Stimulated activated CD4-positive, alpha-beta T cell treated with anti-CD3 and anti-CD28 coated beads, Interleukin-1b, Interleukin-23, amount 100 ng/mL, for 24 hours (primary cell): ENCODE results near the gene FUT1.
"Not testable (repeated sequence)": the region's sequence is repeated elsewhere in the genome, so short reads cannot be mapped to it uniquely, and the experiment has no call there.

Source experiments
- DNase-seq, 4 experiments: peaks; one replicate each; pipeline ENCODE4 v3.0.0-alpha.2; 2020; ENCODE audit warnings: low read depth in 4 of 4, low spot score in 1 of 4

The FUT1 gene

DNA sequence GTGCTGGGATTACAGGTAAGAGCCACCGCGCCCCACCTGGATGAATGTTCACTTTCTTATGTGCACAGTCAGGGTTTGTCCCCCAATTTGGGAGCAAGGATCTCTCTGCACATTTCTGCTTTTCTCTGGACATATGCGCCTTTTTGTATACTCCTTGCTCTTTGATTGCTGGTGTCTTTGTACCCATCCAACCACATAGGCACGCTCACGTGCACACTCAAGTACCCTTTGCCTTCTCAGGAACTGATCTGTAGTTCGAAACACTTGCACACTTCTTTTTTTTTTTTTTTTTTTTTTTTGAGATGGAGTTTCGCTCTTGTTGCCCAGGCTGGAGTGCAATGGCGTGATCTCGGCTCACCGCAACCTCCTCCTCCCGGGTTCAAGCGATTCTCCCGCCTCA lies 34.3 kb downstream of the FUT1 start:
- not testable (repeated sequence) for DNase-seq

DNA sequence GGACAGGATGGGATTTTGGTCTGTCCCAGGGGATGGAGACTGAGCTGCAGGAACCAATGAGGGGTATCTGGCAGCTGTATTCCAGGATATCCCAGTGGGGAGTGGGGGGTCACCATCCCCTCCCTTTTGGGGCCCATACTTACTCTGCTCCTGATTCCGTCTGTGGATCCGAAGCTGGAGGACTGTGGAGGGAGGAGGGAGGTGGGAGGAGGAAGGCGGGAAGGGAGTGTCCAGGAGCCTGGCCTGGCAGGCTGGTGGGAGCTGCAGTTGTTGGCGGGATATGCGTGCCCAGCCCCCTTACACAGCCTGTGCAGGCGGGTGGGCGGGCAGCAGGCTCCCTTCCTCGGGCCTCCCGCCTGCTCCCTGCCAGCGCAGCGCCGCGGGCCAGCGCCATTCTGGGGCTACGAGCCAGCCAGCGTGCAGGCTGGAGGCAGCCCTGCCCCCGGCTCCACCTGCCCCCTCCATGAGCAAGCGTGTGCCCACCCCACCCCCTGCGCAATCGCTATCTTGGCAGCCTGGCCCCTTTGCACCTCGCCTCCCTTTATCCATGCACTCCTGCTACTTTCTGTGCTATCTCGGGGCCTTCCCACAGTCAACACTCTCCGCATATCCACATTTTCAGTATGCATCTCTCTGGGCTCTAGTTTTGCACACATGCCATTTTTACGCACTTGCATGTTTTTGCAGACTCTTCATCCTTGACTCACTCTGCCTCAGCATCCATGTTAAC lies 35.7 kb downstream of the FUT1 start:
- no peak for DNase-seq

DNA sequence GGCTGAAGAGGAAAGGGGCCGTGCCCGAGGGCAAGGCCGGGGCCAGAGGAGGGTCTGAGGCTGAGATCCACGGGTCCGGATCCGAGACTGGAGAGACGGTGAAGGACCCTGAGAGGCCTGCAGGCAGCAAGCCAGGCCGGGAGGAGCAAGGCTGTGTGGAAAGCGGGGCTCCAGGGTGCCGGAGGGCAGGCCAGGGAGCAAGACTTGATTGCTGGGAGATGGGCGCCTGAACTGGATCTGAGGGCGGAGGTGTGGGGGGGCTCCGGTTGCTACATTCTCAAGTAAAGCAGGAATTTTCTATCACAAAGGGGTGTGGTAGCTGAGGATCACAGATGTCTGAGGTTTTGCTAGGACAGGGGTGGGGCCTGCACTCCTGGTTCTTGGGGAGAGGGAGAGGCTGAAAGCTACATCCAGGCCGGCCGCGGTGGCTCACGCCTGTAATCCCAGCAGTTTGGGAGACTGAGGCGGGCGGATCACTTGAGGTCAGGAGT lies 36.7 kb downstream of the FUT1 start:
- DNase-seq = no peak

GRCh38 chr19:48714759-48715675 lies 37.4 kb downstream of the FUT1 start:
- no peak for DNase-seq

DNA sequence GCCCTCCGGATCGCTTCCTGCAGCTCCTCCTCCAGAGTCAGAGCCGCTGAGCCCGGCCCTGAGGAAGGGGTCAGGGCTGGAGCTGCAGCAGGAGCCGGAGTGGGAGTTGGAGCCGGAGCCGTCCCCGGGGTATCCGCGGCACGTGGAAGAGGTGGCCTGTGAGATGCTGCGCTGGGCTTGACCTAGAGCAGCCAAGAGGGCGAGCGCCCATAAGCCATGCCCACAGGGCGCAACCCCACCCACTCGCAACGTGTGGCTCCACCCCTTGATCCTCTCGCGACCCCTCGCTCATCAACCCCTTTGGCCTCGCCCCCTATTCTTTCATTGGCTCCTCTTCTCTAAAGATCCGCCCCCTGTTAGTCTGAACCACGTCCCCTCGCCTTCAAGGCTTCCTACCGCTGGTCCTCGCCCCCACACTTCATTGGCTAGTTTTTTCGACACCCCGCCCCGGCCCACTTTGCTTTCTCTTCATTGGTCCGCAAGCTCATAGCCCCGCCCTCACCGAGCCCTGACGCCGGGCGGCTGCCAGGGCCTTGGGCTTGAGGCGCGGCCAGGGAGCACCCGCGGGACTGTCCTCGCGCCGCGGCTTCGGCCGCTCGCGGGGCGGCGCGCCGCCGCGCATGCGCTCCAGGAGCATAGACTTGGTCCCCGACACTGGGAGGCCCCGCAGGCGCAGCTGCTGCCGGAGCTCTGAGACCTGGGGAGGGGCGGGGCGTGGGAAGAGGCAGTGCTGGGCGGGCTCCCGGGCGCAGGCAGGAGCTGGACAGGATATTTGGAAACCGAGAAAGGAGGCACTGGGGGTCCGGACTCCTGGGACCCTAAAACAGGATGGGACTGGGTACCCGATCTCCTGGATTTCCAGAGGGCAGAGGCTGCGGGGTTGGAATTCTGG lies 38.3 kb downstream of the FUT1 start:
- peak; percentile 88 to 98 (median 93) for DNase-seq

DNA sequence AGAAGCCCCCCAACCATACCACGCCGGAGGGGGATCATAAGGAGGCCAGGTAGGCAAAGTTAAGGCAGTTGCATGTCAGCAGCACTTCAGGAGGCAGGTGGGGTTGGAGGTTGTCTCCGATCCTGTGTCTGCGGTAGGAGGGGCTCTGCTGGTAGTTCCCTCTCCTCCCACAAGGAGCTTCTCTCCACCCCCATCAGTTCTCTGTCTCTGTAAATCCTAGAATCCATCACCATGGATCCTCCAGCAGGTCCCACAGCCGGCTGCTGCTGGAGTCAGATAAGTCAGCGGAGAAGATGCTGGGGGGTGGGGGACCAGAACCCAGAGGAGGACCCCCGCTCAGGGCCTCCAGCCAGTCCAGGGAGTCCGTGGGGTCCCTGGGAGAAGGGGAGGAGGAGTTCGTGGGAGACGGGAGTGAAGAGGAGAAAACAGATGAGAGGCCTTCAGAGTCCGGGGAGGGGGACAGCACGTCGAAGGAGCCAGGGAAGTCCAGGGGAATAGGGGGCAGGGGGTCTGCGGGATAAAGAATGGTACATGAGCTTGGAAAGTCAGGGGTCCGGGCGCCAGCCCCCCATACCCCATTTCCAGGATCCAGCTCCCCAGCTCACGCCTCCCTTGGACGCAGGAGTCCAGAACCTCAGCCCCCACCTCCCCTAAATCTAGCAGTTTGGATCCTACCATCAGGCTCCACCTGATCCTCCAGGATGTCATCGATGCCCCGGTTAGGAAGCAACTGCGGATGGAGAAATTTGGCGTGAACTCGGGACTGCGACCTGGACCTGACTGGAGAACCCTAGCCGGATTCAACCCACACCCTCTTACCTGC lies 39.2 kb downstream of the FUT1 start:
- DNase-seq = no peak

DNA sequence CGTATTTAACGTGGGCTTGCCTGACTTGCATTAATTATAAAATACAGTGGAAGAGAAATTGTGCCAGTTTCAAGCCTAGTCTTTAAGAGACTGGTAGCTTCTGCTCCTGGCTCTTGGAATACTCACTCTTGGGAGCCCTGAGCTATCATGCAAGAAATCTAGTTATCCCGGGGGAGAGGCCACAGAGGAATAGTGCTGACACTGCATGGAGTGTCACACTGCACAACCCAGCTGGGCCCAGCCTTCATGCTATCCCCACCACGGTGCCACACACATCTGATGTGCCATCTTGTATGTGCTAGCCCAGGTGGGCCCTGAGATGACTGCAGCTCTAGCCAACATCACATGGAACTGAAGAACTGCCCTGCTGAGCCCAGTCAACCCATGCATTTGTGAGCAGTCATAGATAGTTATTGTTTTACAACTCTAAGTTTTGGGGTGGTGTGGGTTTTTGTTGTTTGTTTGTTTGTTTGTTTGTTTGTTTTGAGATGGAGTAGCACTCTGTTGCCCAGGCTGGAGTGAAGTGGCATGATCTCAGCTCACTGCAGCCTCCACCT lies 41.3 kb downstream of the FUT1 start:
- no peak for DNase-seq

GRCh38 chr19:48708471-48708870 lies 44.0 kb downstream of the FUT1 start:
- no peak for DNase-seq

DNA sequence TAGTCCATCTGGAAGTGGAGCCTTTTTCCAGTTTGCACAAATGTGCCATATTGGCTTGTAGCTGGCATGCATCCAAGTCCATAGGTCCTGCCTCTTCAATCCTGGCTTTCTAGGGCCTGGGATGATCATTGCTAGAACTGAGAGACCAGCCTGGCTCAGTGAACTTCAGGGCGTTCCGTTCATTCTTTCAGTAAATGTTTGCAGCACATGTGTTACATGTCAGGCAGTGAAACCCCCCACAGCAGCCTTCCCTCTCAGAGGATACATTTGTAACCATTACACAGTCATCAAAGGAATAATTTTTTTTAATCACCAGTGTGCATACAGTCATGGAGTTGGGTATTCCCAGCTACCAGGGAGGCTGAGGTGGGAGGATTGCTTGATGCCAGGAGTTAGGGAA lies 47.0 kb downstream of the FUT1 start:
- DNase-seq = no peak

- DNase-seq = no peak
Observed at GRCh38 chr19:48703316-48703715, 49.1 kb downstream of the FUT1 start.

- DNase-seq = no peak
Observed at GRCh38 chr19:48702701-48703100, 49.7 kb downstream of the FUT1 start.

DNA sequence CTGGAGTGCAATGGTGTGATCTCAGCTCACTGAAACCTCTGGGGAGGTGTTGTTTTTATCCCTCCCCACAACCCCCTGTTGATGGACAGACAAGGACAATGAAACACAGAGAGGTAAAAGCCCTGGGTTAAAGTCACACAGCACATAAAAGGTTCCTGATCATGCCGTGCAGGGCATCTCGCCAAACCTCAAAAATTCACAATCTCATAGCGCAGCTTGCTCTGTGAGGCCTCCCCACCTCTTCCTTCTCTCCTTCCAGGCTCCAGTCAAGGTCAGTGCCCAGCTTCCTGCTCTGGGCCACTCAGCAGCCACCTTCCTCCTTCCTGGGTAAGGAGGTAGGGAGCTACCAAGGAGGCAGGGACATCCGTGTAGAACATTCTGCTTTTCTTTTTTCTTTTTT lies 54.4 kb downstream of the FUT1 start:
- DNase-seq = no peak
